HL-60 (cell line): ENCODE measurements around the gene CORO1C.
A peak's percentile ranks its signal among the peaks of the same experiment; 100 is the strongest.

Experiments
- DNase-seq, 2 experiments: peaks; one replicate each; pipeline ENCODE4 v3.0.0-alpha.2; 2010 to 2020; ENCODE audit warnings: low read depth in 1 of 2, low spot score in 1 of 2
- H3K27ac ChIP-seq: fragments of 250-450 bp; sonication (Bioruptor Pico); replicated peaks from 2 replicates; pipeline ENCODE4 v1.5.1; 2020; ENCODE audit warnings: mild to moderate bottlenecking, moderate library complexity
- H3K27me3 ChIP-seq: fragments of 250-450 bp; sonication (Bioruptor Pico); 2 replicates; pipeline ENCODE4 v1.5.1; 2021; ENCODE audit warnings: mild to moderate bottlenecking, moderate library complexity; ENCODE audit not compliant: insufficient read depth, poor library complexity, severe bottlenecking
- H3K4me3 ChIP-seq: replicated peaks from 2 replicates; pipeline ENCODE4 v1.5.1; 2011; ENCODE audit warnings: mild to moderate bottlenecking, control low read depth, low read length; ENCODE audit not compliant: insufficient read depth
- CTCF ChIP-seq: IDR thresholded peaks from one replicate; pipeline ENCODE4 v1.5.1; 2011; ENCODE audit warnings: low read length, control low read depth, inconsistent platforms; ENCODE audit not compliant: insufficient read depth
- GABPA ChIP-seq: IDR thresholded peaks from 2 replicates; pipeline ENCODE4 v1.6.1; 2012; ENCODE audit warnings: low read depth
- POLR2AphosphoS5 ChIP-seq: IDR thresholded peaks from 2 replicates; pipeline ENCODE4 v1.6.1; 2012; ENCODE audit warnings: low read depth
- REST ChIP-seq: IDR thresholded peaks from 2 replicates; pipeline ENCODE4 v1.6.1; 2012; ENCODE audit warnings: low read depth; ENCODE audit not compliant: insufficient replicate concordance
- SPI1 ChIP-seq: IDR thresholded peaks from 2 replicates; pipeline ENCODE4 v1.6.1; 2012; ENCODE audit warnings: low read depth, mild to moderate bottlenecking, borderline replicate concordance

Gene CORO1C

GRCh38 chr12:108761226-108761625, 29.9 kb upstream of the CORO1C start:
- Histone ChIP-seq H3K27me3 (no peaks in the 10 kb centered on the region), H3K27ac (no peak overlapping the region), H3K4me3 (no peak overlapping the region)
- no peak for DNase-seq
- no peak for TF ChIP-seq GABPA
- no peak for TF ChIP-seq CTCF
- TF ChIP-seq SPI1: no peak
- TF ChIP-seq POLR2AphosphoS5: no peak
- TF ChIP-seq REST: no peak

- Histone ChIP-seq H3K27me3 (no peaks in the 10 kb centered on the region), H3K4me3 (no peak overlapping the region), H3K27ac (no peak overlapping the region)
- TF ChIP-seq SPI1 (no peak), REST (no peak), CTCF (no peak), POLR2AphosphoS5 (no peak), GABPA (no peak)
- no peak for DNase-seq
These were observed 28.6 kb upstream of the CORO1C start for GRCh38 chr12:108759924-108760323.

- no peak for TF ChIP-seq POLR2AphosphoS5
- TF ChIP-seq SPI1: peak; percentile 85
- no peak for DNase-seq
- Histone ChIP-seq H3K4me3 (no peak overlapping the region), H3K27ac (no peak overlapping the region), H3K27me3 (no peaks in the 10 kb centered on the region)
These were observed 26.5 kb upstream of the CORO1C start for GRCh38 chr12:108757856-108758255.

- TF ChIP-seq GABPA (no peak), POLR2AphosphoS5 (no peak), CTCF (no peak), SPI1 (no peak)
- no peaks in the 10 kb centered on the region for H3K27me3 ChIP-seq
- DNase-seq: no peak
- H3K4me3 ChIP-seq: no peak overlapping the region
- no peak overlapping the region for H3K27ac ChIP-seq
These were observed 25.1 kb upstream of the CORO1C start for GRCh38 chr12:108756421-108756820.

GRCh38 chr12:108755481-108755880, 24.2 kb upstream of the CORO1C start:
- TF ChIP-seq POLR2AphosphoS5: no peak
- no peak for DNase-seq
- H3K27ac ChIP-seq: no peak overlapping the region
- H3K27me3 ChIP-seq: no peaks in the 10 kb centered on the region
- no peak overlapping the region for H3K4me3 ChIP-seq
